GM21825 (cell line): ENCODE data around the gene WDR91.

Experiments used
- ATAC-seq: cut with Tn5 transposase; IDR thresholded peaks from one replicate; pipeline ENCODE4 v1.9.1; 2021; ENCODE audit warnings: mild to moderate bottlenecking, moderate library complexity; ENCODE audit not compliant: unreplicated experiment

Gene WDR91

DNA sequence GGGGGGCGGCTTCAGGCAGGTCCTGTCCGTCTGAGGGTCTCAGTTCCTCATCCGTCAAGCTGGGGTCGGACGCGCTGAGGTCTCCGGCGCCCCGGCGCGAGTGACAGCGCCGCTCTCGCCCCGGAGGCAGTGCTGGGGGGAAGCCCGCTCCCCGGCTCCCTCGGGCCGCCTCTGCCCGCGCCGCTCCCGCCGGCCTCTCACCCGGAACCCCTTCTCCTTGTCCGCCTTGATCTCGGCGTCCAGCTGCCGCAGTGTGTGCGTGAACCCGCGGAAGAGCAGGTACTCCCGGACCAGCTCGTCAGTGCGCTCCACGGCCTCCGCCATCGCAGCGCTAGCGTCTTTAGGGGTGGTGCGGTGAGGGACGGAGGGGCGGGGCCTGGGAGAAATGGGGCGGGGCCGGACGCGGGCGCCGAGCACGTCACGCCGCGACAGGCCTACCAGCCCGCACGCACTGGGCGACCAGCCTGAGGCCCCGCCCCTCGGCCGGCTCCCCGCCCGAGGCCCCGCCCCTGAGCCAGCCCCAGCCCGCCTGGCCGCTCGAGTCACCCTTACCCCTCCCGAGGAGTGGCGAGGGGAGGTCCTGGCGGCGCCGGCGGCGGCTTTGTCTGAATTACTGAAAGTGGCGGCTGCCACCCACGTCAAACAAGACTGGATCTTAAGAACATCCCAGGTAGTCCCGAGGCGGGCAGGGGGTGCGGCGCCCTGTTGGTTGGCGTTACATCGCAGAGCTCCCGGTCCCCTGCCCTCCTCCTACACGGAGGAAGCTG is at the start of gene WDR91:
Gene WDR91 (minus strand): TSS at position 348 of the 767 bp plus-strand sequence. CDS start 24 bp downstream, at position 324.
- ATAC-seq = peak; percentile 78

DNA sequence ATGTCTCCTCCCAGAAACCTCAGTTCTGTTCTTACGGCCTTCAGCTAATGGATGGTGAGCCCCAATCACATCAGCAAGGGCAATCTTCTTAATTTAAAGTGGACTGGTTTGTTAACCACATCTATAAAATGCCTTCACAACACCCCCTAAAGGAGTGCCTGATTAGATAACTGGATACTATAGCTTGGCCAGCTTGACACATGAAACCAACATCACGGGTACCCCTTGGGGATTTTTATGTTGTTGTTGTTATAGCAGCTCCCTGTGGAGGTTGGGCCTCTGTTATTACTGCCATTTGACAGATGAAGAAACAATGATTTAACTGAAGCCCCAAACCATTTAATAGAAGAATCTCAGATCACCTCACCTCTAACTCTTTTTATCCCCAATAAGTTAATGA is 49.1 kb upstream of the WDR91 start:
- no peak for ATAC-seq

DNA sequence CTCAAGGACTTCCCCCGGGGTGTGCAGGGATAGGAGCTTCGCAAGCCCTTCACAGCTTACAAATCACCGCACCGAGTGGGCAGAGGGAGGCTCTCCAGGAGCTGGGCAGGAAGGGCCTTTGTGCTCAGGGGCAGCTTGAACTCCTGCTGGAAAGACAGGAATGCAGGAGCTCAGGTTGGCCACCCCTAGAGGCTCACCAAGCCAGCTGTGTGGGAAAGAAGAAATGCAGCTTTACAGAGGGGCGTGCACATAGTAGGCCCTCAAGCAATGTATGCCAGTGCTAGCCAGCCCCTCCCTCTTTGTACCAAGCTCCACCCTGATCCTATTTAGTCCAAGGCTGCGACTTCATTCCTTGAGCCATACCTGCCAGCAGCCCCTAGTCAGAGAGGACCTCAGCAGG is 48.4 kb upstream of the WDR91 start:
- no peak for ATAC-seq

DNA sequence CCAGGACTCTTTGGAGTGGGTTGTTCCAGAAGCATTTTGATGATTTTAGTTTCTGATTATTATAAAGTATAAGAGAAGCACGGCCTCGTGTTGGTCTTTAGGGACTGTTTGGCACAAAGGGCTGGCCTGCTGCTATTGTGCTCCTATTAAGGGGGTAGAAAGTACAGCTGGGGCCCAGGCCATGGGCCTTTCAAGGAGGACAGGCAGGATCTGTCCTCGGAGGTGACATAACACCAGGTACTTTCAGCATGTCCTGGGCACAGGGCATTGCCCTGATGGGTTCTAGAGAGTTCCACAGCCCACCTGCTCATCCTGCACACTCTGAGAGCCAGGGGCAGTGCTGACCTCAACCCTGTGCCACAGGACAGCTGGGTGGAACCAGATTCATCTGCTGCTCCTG is 47.3 kb upstream of the WDR91 start:
- no peak for ATAC-seq

DNA sequence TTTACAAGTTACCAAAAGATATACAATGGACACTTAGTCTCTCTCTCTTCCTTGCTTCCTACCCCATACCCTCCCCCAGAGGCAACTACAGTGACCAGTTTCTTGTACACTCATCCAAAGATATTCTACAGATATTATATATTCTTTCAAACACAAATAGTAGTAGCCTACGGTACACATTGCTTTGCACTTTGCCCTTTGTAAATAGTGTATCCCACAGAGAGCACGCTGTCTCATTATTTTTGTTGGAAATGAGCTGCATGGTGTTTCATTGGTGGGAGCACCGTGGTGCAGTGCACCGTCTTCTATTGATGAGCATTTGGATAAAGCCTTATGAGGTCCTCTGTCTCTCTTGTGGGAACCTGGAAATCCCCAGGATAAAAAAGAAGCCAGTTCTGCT is 46.5 kb upstream of the WDR91 start:
- no peak for ATAC-seq

DNA sequence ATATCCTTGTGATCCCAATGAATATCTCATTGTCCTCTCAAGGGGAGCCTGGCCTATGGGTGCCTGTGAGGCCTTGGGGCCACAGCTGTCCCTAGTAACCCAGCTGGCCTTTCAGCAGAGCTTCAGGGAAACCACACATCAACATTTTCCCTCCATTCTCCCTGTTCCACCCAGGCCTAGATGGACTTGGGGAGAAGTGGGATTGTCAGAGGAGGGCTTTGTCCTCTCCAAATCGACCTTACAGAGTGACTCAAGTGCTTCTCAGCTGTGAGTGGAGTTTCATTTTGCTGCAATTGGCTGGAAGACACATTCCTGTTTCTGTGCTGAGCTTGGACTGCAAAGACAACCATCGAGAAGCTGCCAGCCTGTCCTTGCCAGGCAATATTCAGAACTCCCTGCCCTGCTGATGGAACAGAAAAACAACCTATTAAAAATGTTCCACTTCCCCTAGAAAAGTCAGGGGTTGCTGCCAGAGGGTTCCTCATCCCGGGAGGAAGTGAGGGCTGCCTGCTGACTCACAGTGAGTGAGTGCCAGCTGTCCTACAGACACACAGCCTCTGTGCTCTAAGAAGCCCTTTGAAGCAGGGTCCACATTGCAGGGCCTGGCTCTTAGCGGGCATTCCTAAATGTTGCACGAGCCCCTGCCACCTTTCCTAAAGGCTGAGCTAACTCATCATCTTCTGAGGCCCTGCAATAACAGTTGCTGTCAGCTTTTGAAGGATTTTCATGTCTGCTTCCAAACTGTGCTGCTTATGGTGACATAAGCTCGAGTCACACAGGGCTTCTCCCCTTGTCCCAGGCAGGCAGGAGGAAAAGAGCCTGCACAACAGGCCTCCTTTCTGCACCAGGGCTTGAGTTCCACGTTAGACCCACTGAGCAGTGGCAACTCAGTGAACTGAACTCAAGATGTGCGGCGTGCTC is 42.8 kb upstream of the WDR91 start:
- no peak for ATAC-seq

DNA sequence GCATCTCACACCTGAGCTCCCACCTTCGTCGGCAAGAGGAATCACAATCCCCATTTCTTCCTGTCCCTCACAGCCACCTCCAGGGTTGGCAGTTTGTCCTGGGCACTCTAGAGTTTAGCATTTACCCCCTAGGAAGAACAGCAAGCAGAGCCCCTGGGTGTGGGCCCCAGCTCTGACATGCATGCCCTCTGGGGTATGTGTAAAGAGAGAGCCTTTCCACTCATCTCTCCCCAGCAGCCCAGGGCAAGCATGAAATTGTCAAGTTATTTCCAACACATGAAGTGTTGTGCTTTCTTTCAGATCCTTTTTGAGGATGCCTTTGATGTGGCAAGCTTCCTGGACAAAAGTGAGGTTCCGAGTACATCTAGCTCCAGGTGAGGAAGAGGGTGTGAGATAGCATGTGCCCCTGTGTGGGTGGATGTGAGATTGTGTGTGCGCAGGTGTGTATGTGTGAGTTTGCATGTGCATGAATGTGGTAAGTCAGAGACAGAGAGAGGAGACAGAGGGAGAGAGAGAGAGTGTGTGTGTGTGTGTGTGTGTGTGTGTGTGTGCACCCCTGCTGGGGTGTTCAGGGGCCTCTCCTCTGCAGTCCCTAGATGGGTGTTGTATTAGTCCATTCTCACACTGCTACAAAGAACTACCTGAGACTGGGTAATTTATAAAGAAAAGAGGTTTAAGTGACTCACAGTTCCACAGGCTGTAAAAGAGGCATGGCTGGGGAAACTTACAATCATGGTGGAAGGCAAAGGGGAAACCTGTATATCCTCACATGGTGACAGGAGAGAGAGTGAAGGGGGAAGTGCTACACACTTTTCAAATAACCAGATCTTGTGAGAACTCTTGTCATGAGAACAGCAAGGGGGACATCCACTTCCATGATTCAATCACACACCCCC is 40.4 kb upstream of the WDR91 start:
- no peak for ATAC-seq

DNA sequence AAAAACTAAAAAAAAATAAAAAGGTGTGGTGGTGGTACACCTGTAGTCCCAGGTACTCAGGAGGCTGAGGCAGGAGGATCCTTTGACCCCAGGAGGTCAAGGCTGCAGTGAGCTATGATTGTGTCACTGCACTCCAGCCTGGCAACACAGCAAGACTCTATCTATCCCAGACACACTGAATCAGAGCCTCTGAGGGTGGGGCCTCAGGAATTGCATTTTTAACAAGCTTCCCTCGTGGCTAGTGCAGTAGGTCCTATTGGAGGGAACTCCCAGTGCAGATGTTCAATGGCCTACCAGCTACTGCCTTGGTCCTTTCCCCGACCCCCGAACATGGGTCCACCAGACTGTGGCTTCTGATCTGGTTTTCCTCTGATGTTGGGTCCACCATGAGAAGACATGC is 37.2 kb upstream of the WDR91 start:
- ATAC-seq = no peak

DNA sequence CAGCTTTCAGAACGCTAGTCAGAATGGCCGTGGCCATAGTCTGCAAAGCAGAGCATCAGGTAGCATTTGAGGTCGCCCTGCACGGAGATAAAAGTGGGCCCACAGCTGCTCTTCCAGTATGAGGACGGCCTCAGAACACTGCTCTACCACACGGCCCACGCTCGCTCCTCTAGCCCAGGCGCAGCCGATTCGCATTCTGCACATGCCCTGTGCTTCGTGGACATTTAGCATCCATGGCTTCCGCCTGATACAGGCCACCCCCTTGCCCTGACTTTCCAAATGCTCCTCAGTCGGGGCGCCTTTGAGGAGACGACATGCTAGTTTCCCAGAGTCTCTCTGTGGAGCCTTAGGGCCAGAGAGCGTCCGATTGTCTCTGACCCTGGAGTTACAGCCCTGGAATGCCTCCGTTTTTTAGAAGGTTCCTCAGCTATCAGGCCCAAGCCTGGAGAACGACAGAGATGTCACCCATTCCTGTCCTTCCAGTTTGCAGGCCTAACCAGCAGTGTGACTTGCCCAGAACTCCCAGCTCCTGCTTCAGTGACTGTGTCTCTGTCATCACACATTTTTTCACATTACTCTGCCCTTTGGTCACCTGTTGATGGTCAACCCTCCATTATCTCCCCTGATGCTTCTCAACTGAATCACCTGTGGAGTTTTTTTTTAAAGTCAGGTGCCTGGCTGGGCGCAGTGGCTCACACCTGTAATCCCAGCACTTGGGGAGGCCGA is 36.6 kb upstream of the WDR91 start:
- no peak for ATAC-seq

DNA sequence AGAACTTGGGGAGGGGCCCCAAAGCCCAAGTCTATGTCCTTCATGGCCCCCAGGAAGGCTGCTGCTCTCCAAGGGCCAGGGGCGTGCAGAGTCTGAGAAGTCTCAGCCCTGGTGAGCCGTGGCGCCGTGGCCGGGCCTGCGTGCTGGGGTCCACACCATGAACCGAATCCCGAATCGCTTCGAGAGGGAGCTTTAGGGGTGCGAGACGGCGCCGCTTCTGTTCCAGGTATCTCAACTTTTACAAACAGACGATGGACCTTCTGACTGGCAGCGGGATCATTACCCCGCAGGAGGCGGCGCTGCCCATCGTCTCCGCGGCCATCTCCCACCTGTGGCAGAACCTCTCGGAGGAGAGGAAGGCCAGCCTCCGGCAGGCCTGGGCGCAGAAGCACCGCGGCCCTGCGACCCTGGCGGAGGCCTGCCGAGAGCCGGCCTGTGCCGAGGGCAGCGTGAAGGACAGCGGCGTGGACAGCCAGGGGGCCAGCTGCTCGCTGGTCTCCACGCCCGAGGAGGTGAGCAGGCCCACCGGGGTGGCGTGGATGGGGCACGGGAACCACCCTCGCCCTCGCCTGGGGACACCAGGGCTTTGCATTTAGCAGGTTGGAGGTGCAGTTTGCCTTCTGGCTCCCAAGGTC is 35.0 kb upstream of the WDR91 start:
- no peak for ATAC-seq

DNA sequence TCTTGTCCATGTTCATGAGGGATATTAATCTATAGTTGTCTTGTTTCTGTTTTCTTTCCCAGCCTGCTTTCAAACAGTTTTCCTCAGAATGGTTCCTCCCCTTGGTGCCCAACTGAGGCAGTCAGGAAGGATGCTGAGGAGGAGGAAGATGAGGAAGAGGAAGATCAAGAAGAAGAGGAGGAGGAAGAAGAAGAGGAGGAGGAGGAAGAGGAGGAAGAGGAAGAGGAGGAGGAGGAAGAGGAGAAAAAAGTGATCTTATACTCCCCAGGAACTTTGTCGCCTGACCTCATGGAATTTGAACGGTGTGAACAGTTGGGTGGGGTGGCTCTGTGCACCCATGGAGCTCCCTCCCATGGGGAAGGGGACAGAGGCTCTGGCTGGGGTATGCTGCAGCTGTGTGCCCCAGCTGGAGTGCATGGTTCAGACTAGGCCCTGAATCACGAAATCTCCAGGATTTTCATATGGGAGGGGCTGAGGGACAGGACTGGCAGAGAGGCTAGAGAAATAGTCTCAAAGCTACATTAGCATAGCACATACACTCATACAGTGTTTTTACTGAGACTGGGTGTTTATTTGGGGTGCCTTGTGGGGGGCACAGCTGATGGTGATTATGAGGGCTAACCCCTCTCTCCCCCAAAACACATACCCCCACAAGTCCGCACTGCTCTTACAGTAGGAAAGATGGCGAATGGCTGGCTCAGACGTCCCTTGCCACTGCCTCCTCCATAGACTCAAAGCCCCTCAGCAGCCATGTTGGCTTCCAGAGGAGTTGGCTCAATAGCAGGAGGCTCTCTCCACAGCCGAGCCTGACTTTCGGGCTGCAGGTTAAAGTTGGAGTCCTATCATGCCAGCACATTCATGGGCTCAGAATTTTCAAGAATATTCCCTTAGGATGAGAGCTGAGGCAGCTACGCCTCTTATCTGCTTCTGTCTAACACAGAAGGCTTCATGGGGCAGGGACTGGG is 34.2 kb upstream of the WDR91 start:
- no peak for ATAC-seq

DNA sequence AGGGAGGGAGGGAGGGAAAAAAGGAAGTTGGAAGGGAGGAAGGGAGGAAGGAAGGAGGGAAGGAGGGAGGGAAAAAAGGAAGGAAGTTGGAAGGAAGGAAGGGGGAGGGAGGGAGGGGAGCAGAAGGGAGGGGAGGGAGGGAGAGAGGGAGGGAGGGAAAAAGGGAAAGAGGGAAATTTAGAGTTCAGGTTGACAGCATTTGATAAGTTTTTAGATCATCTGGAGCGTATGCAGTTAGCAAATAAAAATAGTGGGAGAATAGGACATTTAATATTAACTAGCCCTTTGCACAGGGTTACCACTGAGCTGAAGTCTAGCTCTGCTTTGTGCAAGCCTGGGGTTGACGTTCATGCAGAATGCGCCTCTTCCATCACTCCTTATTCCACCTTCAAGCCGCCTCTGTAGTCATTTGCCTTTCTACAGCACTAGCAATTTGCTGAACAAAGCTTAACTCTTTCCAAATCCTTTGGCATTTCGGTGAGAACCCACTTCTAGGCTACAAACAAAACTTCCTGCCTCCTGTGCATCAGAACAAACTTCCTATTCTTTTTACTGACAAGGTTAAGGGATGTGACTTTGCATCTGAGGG is 30.9 kb upstream of the WDR91 start:
- no peak for ATAC-seq

DNA sequence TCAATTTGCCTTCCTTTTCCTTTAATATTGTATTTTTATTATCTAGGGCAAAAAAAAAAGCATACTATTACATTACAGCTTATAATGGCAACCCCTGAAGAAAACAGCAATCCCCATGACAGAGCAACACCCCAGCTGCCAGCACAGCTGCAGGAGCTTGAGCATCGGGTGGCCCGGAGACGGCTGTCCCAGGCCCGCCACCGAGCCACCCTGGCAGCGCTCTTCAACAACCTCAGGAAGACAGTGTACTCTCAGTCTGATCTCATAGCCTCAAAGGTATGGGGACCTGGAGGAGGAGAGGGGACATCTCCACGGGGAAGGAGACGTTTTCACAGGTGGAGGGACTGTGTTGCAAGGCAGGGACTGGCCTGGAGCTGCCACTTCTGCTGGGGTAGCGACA is 29.1 kb upstream of the WDR91 start:
- ATAC-seq = no peak

DNA sequence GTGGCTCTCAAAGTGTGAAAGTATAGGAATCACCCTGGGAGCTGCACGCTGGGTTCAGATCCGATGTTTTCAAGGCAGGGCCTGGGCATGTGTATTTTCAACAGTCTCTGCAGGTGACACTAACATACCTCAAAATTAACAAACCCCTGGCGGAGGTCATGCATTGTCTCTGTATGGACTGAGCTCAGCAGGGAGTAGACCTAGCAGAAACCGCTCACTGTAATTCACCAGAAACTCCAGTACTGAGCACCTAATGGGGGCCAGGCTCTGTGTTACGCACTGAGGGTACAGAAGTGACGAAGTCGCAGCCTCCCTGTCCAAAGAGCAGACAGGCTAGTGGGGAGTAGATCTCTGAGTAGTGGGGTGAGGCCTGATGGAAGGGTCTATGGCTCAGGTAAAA is 27.9 kb upstream of the WDR91 start:
- ATAC-seq = no peak

DNA sequence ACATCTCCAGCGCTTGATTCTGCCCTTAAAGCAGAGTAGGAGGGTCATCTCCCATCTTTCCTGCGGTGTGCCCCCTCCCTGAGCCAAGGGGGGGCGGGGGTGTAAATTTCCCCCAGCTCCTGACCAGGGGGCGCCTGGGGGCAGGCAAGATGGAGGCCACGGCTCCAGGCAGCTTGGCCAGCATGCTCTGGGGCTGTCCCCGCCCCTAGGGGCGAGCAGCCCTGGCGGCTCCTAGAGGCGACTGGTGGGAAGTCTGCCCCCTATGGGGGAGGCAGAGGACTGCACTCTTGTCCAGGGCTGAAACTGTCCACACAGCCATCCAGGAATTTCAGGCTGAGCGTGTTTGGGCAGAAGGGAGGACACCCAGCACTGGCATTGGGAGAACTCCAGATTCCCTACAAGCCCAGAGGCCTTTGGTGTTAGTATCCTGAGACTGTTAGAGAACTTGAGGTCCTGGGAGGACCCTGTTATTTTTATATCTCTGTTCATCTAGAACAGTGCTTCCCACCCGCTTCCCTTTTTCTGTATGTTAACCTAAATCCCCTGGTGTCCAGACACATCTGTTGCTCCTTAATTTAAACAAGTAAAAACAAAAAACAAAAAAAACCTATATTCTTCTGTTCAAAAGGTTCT is 26.9 kb upstream of the WDR91 start:
- no peak for ATAC-seq

DNA sequence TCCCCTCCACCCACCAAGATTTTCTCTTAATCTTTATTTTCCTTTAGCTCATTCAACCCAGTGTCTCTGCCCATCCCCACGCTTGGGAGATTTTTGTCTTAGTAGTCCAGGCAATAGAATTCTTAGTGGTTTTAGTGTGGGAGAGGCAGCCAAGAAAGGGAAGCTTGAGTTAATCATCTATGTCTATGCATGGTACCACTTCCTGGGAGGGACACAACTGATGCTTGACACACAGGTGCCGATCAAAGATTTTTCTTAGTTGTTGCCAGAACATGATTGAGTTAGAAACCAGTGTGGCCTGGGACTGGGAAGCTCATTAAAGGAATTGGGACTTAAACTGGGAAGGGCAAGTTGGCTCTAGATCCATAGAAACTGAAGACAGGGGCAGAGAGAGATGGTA is 25.4 kb upstream of the WDR91 start:
- ATAC-seq = peak; percentile 85

DNA sequence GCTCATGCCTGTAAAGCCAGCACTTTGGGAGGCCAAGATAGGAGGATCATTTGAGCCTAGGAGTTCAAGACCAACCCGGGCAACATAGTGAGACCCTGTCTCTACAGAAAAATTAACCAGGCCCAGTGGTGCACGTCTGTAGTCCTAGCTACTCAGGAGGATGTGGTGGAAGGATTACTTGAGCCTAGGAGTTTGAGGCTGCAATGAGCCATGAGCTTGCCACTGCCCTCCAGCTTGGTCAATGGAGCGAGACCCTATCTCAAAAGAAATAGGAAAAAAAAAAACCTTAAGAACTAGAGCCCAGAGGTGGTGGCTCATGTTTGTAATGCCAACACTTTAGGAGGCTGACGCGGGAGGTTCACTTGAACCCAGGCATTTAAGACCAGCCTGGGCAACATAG is 24.5 kb upstream of the WDR91 start:
- no peak for ATAC-seq

DNA sequence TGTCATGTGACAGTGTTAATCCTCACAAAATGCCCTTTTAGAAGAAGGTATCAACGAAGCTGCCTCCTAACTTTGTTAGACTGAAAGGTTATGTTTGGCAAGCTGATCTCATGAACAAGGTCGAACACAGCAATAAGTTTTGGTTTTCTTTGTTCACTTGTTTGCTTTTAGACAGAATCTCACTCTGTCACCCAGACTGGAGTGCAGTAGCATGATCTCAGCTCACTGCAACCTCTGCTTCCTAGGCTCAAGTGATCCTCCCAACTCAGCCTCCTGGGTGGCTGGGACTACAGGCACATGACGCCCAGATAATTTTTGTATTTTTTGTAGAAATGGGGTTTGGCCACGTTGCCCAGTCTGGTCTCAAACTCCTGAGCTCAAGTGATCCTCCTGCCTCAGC is 23.4 kb upstream of the WDR91 start:
- ATAC-seq = no peak
